Stimulated activated CD4-positive, alpha-beta T cell treated with anti-CD3 and anti-CD28 coated beads, Interleukin-4, amount 100 ng/mL, for 4 hours (primary cell): ENCODE results near the gene PRLR.
"Not testable (repeated sequence)": the region's sequence is repeated elsewhere in the genome, so short reads cannot be mapped to it uniquely, and the experiment has no call there.

ENCODE experiments used
- DNase-seq, 2 experiments: peaks; one replicate each; pipeline ENCODE4 v3.0.0-alpha.2; 2020

Gene PRLR

DNA sequence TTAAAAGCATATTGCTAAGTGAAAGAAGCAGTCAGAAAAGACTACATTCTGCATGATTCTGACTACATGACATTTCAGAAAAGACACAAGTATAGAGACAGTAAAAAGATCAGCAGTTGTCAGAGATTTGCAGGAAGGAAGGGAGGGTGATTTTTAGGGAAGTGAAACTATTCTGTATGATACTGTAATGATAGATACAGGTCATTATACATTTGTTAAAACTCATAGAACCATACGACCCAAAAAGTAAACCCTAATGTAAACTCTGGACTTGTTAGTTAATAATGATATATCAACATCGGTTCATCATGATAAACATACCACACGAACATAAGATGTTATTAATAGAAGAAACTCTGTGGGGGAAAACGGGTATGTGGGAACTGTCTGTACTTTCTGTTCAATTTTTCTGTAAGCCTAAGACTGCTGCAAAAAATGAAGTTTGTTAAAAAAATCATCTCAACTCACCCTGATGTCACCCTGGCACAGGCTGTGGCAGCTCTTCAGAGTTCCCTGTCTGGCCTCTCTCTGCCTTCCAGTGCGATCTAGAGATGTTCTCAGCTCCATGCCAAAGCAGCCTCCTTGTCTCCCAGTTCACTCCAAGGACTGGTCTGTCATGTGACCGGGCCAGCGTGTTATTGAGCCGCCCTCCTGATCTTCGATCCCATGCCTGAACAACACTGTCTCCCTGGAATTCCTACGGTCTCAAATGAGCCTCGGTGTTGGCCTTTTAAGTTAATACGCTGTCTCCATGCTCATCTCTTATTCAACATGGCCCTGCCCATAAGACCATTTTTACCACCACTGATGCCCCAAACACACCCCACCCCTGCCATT lies 35.4 kb downstream of the PRLR start:
- no peak for DNase-seq

DNA sequence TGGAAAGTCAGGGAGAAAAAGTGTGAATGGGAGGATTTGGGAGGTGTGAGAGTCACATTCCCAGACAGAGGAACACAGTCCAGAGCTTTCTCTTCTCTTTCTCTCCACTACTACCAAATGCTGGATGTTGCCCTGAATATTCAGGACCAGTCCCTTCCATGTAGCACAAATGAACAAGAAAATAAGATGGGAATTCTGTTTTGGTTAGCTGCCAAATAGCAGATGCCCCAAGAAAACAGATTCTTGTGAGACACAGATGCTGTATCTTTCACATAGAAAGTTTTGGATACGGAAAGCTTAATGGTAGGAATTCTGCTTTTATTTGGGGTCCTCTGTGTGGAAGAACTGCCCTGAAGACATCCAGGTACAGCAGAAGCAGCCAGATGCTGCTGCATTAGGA lies 37.8 kb downstream of the PRLR start:
- no peak for DNase-seq

DNA sequence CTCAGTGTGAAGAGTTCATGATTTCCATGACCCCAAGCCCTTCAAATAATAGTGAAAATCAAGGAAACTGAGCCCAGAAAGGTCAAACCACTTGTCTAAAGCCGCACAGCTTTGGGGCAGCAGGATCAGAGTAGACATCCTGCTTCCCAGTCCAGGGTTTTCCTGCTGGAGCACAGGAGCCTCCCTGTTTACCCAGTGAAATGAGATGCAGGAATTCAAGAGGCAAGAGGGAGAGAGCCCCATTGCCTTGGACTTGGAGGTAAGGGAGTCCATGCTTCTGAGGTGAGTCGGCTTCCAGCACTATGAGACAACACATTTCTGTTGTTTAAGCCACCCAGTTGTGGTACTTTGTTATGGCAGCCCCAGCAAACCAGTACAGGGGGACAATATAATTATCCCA lies 40.5 kb downstream of the PRLR start:
- DNase-seq, result not testable (repeated sequence)

DNA sequence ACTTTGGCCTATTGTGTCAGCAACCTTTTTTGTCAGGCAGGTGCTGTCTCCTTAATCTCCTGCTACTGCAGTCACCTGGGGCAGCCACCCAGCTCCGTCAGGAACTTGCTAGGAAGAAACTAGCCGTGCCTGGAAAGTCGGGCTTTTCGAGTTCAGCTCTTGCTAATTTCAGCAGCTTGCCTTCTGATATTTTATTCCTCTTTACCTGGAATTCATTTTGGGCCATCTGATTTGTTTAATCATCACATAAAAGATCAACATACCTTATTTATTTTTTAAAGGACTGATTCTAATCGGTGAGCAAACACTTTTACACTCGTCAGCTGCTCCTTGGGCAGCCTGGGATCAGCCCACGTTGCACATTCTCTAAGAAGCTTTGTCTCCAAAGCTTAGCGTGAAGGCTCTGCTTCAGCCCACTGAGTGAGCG lies 42.2 kb downstream of the PRLR start:
- DNase-seq, result no peak

DNA sequence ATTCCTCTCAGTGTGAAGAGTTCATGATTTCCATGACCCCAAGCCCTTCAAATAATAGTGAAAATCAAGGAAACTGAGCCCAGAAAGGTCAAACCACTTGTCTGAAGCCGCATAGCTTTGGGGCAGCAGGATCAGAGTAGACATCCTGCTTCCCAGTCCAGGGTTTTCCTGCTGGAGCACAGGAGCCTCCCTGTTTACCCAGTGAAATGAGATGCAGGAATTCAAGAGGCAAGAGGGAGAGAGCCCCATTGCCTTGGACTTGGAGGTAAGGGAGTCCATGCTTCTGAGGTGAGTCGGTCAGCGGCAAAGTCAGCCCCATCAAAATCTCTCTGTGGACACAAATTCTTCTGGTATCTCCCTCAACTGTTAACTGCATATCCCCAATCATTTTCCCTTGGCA lies 42.7 kb downstream of the PRLR start:
- DNase-seq, result not testable (repeated sequence)

DNA sequence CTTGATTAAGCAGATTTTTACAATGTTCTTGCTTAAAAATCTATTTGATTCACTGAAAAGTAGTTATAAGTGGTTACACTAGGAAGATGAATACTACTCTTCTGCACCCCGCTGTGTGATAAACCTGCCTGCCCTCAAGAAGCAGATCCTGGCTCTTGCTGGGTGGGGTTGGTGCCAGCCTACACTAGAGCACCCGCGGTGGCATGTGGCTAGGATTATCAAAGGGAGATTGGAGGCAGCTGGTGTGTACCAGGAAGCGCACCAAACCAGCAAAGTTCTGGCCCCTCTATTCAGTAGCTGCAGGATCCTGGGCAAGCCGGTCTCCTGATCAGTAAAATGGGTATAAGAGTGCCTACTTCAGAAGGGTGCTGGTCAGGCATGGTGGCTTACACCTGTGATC lies 43.5 kb downstream of the PRLR start:
- no peak for DNase-seq

DNA sequence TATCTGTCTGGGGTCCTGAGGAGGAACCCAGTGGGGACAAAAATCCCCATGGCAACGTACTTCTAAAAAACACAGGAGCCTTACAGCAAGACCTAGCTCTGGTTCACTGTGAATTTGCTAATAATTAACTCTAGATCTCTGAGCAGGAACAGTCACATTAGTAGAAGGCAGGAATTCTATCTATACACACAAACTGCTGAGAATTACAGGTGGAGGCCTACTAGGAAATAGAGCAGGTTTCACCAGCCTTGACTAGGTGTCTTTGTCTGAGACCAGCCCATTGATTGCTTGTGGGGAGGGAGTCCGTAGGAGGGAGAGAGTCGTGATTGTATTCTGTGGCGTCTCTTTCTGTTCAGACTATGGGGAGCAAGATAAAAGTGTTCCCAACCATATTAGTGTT lies 44.8 kb downstream of the PRLR start:
- DNase-seq, result no peak

DNA sequence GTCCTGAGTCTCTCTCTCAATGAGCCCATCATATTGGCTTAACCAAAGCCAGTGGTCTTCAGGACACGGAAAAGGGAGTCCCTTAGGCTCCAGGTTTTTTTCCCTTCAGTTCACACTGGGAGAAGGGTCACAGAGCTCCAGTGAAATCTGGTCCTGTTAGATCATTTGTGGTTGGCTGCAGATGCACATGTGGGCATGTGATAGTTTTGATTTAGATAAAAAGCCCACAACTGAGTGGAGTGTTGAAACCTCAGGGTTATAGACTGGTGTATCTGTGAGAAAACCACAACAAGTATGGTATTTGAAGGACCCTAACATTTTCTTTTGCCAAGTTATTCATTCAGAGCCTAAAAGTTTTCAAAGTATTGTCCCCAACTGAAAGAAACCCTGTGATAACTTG lies 46.7 kb downstream of the PRLR start:
- no peak for DNase-seq

DNA sequence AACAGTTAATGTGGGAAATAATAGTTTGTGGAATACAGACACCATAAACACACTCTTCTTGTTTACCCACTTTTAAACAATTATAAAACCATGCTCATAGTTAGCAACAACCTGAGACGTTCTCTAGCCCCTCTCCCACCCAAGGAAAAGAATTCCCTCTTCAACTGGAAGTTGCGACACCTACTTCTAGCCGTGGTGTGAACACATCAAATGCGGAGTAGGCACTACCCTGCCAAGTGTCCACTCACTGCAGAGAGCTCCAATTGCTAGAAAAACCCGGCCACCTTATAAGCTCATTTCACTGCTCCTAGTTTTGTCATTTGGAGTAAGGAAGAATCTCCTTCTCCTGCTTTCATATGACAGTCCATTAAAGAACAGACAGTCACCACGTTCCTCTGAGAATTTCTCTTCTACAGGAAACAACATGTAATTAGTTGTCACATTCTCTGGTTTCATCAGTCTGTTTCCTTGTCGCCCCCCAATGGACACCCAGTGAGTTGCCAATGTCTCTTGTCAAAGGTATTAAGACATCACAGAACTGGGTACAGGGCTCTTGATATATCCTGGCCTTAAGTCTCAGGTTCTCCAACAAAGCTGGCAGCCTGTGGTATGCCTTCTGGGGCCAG lies 47.3 kb downstream of the PRLR start:
- peak in 1 of 2 experiments; percentile 3 for DNase-seq

DNA sequence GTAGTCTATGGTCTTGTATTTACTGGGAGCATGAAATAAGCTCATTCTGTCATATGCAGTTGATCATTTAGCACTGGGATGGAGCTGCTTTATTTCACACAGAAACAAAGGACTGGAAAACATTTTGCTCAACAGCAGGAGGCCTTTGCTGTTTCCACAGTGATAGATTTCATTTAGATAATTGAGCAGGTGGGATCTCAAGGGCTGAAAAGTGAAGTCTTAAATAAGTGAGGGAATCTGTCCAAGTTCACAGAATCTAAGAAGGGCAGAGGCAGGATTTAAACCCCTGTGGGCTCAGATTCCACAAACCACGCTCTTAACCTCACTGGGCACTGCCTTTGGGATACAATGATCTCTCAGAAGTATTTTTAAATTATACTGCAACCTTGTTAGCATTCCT lies 47.8 kb downstream of the PRLR start:
- no peak for DNase-seq

DNA sequence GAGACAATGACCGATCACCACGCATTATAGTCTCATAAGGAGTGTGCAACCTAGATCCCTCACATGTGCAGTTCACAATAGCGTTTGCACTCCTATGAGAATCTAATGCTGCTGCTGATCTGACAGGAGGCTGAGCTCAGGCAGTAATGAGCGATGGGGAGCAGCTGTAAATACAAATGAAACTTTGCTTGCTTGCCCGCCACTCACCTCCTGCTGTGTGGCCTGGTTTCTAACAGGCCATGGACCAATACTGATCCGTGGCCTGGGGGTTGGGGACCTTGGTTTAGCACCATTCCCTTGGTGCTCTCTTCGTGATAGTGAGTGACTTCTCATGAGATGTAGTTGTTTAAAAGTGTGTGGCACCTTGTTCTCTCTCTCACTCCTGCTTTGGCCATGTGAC lies 50.2 kb downstream of the PRLR start:
- no peak for DNase-seq

DNA sequence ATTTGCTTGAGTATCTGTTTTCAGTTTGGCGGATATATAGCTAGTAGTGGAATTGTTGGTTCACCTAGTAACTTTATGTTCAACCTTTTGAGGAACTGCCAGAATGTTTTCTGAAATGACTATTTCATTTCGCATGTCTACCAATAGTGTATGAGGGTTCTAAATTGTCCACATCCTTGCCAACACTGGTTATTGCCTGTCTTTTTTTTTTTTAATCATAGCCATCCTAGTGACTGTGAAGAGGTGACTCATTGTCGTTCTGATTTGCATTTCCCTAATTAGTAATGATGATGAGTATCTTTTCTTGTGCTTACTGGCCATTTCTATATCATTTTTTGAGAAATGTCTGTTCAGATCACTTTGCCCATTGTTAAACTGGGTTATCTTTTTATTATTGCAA lies 52.5 kb downstream of the PRLR start:
- no peak for DNase-seq

DNA sequence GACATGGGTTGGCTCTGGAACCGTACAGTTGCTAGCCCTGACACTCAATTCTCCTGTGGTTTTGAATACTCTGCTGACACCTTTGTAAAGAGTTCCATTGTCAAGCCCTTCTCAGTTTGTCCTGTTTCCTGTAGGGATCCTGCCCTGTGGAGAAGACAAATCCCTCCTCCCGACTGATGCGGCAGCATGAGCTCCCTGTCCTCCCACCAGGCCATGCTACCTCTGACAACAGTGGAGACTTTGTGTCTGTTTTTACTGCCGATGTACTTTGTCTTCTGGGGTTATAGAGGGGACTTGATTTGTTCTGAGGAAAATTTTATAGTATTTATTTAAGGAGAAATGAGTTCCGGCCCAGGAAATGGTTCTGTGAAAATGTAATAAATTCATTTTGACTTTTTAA lies 57.8 kb downstream of the PRLR start:
- DNase-seq, result no peak

DNA sequence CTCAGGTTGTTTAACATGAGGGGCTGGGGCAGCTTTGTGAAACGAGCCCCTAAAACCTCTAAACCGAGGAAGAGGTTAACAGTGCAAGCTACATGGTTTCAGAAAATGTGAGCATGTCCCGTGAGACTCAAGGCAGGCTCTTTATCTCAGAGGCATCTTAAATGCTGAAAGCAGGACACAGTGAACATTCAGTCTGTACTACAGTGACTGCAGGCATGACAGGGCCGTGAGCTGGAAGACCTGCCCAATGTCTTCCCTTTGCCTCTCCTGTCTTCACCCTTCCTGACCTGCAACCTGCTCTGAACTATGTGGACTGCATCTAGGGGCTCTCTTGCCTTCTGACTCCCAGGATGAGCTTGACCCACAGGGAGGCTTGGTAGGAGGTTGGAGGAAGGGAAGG lies 58.3 kb downstream of the PRLR start:
- no peak for DNase-seq

DNA sequence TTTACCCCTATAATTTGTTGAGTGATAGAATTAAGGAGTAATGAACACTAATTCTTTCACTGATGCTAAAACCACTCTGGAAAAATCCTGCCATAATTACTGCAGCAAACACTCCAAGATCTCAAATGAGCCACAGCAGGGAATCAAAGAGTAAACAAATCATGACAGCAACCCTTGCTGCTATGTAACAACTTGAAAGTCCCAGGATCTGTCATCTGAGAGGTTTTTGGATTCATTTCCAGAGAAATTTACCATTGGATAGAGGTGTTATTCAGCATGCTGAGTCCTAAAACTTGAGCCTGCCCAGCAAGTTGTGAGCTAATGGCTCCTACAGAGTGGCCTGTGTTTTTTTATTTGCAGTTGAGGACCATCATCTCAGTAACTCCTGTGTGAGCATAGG lies 59.2 kb downstream of the PRLR start:
- no peak for DNase-seq

DNA sequence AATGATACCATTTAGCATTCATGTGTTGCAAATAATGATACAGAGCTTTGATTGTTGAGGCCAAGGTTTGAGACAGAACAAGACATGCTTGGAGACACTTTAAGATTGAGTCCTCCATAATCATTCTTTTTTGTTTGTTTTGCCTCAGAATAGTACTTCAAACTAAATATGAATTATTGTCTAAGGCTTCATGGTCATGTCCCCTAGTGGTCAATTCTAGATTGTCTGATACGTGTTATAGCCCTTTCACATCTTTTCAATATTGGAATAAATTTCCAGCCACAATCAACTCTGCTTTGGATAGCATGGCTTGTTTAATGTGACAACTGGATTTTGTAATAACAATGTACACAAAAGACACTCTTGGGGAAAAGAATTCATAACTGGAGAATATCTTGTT lies 64.2 kb downstream of the PRLR start:
- DNase-seq, result no peak

DNA sequence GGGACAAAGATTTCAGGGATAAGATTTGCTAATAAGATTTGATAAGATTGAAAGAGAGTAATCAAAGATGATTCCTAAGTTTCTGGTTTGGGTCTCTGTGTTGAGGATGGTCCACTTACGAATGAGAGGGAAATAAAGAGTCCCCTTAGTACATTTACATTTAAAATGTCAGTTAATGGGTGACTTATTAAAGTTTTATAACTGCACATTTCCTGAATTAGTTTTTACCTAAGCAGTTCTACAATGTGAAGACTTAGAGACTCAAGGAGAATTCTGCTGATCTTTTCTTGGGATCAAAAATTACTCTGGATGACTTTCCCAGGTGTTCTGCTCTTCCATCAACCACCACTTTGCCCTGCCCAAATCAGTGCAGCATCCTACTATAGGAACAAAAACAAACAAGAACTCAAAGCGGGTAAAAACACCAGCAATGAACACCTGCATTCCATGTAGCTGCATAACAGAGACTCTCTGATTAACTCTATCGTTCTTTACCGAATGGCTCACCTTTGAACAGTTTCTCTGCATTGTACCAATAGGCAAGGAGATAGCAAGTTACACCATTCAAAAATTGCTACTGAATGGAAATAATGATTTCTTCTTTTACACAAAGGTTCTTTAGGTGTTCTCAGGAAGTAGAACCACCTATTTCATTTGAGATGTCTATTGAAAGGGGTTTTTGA lies 65.3 kb downstream of the PRLR start:
- no peak for DNase-seq

DNA sequence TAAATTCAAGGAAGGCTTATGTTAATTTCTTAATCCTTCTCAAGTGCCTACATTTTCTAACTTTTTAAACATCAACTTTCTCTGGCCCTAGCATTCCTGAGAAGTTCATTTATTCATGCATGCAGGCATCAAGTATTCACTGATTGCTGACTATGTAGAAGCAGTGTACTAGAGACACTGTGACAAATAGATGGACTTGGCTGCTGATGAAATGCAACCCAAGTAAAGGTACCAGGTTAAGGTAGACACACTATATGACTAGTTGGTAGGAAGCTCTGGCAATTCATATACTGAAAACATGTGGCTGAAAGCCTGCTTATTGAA lies 66.6 kb downstream of the PRLR start:
- no peak for DNase-seq

DNA sequence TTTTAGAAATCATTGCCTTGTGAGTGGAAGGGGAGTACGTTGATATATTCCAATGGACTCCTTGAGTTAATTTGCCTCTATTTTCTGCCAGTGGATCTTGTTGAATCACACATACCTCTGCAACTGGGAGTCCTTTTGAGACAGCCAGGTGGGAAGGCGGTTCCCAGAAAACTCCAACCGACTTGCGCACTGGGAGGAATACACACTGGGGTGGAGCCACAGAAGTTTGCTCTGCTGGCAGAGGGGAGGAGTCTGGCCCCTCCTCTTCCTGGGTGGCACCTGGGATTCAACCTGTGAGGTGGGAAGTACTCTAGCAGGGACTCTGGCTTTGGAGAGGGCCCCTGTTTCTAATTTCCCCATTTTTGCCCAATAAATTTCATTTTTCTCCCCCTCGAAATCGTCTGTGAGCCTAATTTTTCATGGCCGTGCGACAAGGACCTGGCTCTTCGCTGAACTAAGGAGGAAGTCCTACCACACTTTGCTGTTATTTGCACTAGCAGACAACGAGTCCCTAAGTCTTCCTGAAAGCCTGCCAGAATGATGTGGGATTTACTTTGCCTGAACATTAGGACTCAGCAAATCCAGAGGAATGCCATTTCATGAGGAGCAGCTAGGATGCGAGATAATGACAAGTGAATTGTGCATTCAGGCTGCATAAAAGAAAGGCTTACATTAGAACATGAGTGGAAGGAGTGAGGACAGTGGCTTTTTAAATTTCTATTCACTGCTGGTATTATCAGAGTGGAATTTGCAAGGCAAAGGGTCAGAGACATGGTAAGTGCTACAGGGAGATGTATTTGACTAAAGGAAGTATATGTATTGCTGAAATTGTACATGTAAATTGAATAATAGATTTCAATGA lies 67.2 kb downstream of the PRLR start:
- DNase-seq, result no peak

DNA sequence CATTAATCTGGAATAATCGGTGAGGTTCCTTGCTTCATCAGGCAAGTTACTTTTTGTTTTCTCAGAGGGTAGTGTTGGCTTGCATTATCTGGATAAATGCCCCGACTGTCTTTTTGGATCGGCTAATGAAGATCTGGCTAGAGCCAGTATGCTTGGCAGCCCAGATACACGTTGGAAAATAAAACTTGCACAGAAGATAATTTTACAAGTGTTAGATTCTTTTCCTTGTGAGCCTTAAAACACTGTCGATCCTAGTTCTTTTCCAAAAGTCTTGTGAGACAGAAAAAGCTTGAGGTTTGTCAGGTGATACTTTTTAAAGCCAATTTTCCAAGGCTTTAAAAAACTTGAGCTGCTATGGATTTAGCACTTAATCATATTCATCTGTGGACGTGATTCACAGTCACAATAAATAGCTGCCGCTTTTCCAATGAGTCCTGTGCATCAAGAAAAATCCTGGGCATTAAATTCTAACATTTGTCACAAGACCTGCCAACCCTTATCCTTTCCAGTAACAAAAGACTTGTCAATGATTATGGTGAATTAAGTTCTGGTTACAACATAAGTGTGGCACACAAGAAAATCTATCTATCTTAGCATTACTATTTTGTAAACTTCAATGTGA lies 68.5 kb downstream of the PRLR start:
- DNase-seq, result no peak

DNA sequence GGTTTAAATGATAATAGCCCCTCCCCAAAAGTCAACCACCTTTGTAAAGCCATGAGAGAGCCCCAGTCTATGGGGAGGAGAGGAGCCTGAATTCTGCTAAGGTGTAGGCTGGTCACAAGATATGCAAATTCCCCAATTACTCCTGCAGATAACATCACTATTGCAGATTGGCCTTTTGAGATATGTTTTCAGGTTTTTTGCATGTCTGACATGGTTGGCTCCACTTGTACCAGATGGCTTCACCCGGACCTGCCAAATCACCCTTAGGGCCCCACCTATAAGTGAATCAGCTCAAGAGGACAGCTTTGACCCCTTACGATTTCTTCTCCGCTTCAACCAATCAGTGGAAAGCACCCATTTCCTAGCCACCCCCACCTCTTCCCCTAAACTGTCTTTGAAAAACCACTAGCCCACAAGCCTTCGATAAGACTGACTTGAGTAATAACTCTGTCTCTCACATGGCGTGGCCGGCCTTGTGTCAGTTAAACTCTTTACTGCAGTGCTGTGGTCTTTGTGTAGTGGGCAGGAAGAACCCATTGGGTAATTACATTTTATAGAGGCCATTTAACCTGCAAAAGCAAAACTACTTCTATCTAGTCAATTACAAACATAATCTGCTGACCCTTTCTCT lies 69.7 kb downstream of the PRLR start:
- DNase-seq, result no peak

DNA sequence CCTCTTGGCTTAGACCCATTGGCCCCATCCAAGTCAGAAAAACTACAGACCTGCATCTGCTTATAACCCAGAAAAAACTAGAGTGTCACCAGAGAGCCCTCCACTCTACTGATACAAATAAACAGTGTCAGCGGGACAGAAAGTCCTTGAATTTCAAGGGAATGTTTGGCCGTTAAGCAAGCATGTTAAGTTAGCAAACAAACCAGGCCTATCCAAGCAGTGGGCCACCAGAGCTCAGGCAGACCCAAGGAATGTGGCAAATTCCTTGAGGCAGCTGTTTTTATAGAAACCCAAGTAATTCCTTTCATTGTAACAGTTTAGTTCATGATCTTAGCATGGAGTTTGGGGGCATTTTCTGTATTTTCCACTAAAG lies 70.9 kb downstream of the PRLR start:
- no peak for DNase-seq
